Bronchial smooth muscle cell (primary cell): Measurements from ENCODE around the gene OR7G2. TPM values are rescaled to one million over a fixed set of nuclear protein-coding genes. Genes with fewer than 3 reads are reported as not detected.

Experiments
- total RNA-seq: library from RNA; depleted of rRNA; stranded (reverse); fragments of >200 nt; gene quantifications from 2 replicates; pipeline ENCODE4 v1.2.1, GENCODE V29; 2014

The OR7G2 gene
- total RNA-seq = not detected in 2 replicates

DNA sequence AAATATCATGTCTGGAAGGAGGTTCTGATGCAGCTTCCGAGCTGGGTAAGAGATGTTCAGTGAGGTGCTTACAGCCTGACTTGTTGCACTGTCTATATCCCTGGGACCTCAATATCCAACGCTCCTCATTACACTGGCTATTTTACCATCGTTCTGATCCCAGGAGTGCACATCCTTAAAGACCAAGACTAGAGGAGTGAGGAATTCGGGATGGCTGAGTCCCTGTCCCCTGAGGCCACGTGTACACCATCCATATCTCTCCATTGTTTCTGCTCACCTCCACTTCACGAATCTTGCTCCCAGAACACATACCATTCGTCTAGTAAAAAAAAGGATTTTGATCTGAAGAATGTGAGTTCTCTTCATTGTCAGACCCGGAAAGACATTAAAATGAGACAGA, at the start of gene OR7G2:
Gene OR7G2, minus strand, starts transcription at position 101 of the 400 bp plus-strand sequence. CDS start 4,232 bp downstream, outside the sequence.

DNA sequence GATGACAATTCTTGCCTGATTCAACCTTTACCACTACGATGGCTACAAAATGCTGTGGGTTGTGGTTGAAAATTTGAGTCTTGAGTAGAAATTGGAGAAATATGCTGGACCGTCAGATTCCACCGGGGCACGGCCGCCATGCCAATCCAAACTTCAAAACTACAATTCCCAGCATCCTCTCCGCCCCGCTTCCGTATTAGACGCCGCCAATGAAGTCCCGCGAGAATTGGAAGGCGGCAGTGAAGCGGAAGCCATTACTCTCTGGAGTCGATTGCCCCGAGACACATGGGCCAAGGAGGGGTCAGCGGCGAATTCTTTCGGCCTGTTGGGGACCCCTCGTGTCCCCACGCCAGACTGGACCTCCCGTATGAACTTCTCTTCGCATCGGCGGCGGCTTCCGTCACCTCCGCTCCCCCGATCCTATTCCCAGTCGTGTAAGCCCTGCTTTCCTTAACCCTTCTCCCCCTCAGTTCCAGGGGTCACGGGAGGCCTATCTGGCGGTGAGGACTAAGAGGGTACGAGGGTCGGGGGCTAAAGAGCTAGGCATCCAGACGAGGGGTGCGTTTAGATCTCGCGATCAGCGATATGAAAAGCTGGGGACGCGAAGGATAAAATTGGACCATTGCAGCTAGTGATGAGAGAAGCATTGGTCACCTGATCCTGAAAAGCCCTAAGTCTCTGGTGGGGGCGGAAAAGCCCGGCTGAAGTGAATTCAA, 33.0 kb upstream of the OR7G2 start, which contains the start of gene ZNF317:
Gene ZNF317, plus strand, starts transcription at position 239 of the 716 bp plus-strand sequence. CDS start 15,620 bp downstream, outside the sequence.

GRCh38 chr19:9126900-9127405, 19.7 kb upstream of the OR7G2 start, which contains the start of gene OR7G3:
Gene OR7G3 (minus strand): TSS chr19:9126950. CDS start chr19:9126950, 0 bp downstream.

DNA sequence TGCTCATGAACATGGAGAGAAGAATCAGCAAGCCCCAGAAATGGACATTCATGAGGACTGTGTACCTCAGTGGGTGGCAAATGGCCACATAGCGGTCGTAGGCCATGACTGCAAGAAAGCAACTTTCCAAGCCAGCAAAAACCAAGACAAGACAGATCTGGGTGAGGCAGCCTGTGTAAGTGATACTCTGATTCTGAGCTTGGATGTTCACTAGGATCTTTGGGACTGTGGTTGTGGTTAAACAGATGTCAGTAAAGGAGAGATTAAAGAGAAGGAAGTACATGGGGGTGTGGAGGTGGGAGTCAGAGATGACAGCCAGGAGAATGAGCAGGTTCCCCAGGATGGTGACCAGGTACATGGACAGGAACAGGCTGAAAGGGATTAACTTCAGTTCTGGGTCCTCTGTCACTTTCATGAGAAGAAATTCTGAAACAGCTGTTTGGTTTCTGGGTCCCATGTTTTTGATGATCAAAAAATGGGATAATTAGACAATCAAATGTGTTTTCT, 8.1 kb upstream of the OR7G2 start, which contains the start of gene OR7G1:
Gene OR7G1, minus strand, starts transcription at position 457 of the 507 bp plus-strand sequence. Its CDS starts 0 bp downstream, at position 457.

GRCh38 chr19:9086761-9087160, 20.5 kb downstream of the OR7G2 start, which contains the start of gene OR1M1:
Gene OR1M1 (plus strand): TSS chr19:9087061. CDS start chr19:9093245, 6,184 bp downstream.

Other genes with a start within 250 kb of the OR7G2 start
- under 0.01 TPM in 1 of 2 replicates, not detected in the other for gene MUC16, start 97.1 kb downstream of the OR7G2 start, total RNA-seq
- gene OR1M1, start 20.4 kb downstream of the OR7G2 start, total RNA-seq = not detected in 2 replicates
- gene OR7G1, start 8.3 kb upstream of the OR7G2 start, total RNA-seq = not detected in 2 replicates
- gene OR7G3, start 19.5 kb upstream of the OR7G2 start, total RNA-seq = not detected in 2 replicates
- gene ZNF317, start 32.9 kb upstream of the OR7G2 start, total RNA-seq = 13.0 and 13.1 TPM in 2 replicates
- not detected in 2 replicates for gene OR7D2, start 71.5 kb upstream of the OR7G2 start, total RNA-seq
- not detected in 2 replicates for gene OR7D4, start 112.1 kb upstream of the OR7G2 start, total RNA-seq
- not detected in 2 replicates for gene OR7E24, start 143.5 kb upstream of the OR7G2 start, total RNA-seq
- gene ZNF699, start 202.4 kb upstream of the OR7G2 start, total RNA-seq = 5.7 and 6.9 TPM in 2 replicates
- gene ZNF559, start 216.7 kb upstream of the OR7G2 start, total RNA-seq = 9.0 and 10.6 TPM in 2 replicates